BJ (cell line): ENCODE measurements around the gene CRTAC1. TPM values are rescaled to one million over a fixed set of nuclear protein-coding genes. Genes with fewer than 3 reads are reported as not detected.

Experiments
- CTCF ChIA-PET: fragments of 350-600 bp; formaldehyde crosslinking; extraction: SDS; loops from one replicate; lab custom pipeline; 2021; ENCODE audit warnings: antibody characterized with exemption, inconsistent platforms; lab: Yijun Ruan, JAX
- POLR2A ChIA-PET: fragments of 300-600 bp; sonication (Branson Sonifier 250); formaldehyde crosslinking; extraction: SDS; loops from one replicate; lab custom pipeline; 2021; ENCODE audit warnings: antibody characterized with exemption; lab: Charles Lee
- DNase-seq: peaks from one replicate; pipeline ENCODE4 v3.0.0-alpha.2; 2011; ENCODE audit warnings: low read depth
- H3K27me3 ChIP-seq: 2 replicates; pipeline ENCODE4 v1.6.0; 2011; ENCODE audit warnings: low read length; ENCODE audit not compliant: control insufficient read depth, insufficient read depth
- H3K36me3 ChIP-seq: 2 replicates; pipeline ENCODE4 v1.5.1; 2011; ENCODE audit warnings: low read length; ENCODE audit not compliant: control insufficient read depth, insufficient read depth
- H3K4me3 ChIP-seq: 2 replicates; pipeline ENCODE4 v1.5.1; 2011; ENCODE audit warnings: low read depth, mild to moderate bottlenecking, control low read depth, low read length
- polyA plus RNA-seq: library from polyadenylated mRNA; depleted of rRNA; stranded (reverse); fragments of >200 nt; gene quantifications from 2 replicates; pipeline ENCODE4 v1.2.3, GENCODE V29; 2011
- TF ChIP-seq, protein P1 (sequence below): IDR thresholded peaks from 2 replicates; pipeline ENCODE4 v1.5.1; 2011; ENCODE audit warnings: low read depth, mild to moderate bottlenecking, control low read depth, inconsistent platforms, low read length, moderate library complexity; ENCODE audit not compliant: insufficient read depth

CRTAC1 gene
- polyA plus RNA-seq, 1 experiment, result not detected

DNA sequence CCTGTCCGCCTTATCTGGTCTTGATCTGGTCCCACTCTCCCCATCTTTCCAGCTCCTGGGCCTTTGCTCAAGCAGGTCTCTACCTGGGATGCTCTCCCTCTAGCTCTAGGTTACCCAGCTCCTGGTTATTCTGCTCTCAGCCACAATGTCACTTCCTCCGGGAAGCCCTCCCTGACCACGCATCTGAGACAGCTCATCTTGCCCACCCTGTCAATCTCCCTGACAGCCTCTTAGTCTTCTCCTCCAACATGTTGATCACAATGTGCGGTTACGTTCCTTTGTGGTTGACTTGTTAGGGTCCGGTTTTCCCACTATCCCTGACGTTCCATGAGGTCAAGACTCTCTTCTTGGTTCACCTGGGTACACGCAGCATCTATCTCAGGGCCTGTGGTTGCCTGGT, 125.1 kb downstream of the CRTAC1 start:
- peaks cover 9% of the 10 kb centered on the region for H3K27me3 ChIP-seq
- no peaks in the 10 kb centered on the region for H3K36me3 ChIP-seq
- CTCF ChIA-PET, result interaction anchor here (0.7 to 2.6 kb wide), 3 partner anchors 9 to 137 kb away, joined by 3 to 15 read pairs (median 8); no protein-coding TSS in a partner anchor
- TF ChIP-seq, protein P1, sequence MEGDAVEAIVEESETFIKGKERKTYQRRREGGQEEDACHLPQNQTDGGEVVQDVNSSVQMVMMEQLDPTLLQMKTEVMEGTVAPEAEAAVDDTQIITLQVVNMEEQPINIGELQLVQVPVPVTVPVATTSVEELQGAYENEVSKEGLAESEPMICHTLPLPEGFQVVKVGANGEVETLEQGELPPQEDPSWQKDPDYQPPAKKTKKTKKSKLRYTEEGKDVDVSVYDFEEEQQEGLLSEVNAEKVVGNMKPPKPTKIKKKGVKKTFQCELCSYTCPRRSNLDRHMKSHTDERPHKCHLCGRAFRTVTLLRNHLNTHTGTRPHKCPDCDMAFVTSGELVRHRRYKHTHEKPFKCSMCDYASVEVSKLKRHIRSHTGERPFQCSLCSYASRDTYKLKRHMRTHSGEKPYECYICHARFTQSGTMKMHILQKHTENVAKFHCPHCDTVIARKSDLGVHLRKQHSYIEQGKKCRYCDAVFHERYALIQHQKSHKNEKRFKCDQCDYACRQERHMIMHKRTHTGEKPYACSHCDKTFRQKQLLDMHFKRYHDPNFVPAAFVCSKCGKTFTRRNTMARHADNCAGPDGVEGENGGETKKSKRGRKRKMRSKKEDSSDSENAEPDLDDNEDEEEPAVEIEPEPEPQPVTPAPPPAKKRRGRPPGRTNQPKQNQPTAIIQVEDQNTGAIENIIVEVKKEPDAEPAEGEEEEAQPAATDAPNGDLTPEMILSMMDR, result no peak
- DNase-seq, result no peak
- H3K4me3 ChIP-seq, result no peak overlapping the region
- POLR2A ChIA-PET, result no interaction called here

DNA sequence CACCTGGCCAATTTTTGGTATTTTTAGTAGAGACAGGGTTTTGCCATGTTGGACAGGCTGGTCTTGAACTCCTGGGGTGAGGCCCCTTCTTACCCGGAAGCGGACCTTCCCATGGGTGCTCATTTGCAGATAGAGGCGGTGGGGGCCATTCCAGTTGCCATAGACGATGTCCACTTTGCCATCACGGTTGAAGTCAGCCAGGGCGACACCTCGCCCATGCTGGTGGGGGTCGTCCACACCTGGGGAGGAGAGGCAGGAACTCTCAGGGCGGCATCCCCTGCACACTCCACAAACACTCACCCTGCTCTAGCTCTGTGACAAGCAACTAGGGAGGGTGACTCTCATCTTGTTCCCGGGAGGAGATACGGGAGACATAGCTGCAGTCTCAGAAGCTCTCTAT, 125.8 kb downstream of the CRTAC1 start:
- CTCF ChIA-PET, result interaction anchor here (0.7 to 2.6 kb wide), 6 partner anchors 10 to 137 kb away, joined by 3 to 16 read pairs (median 6); no protein-coding TSS in a partner anchor

DNA sequence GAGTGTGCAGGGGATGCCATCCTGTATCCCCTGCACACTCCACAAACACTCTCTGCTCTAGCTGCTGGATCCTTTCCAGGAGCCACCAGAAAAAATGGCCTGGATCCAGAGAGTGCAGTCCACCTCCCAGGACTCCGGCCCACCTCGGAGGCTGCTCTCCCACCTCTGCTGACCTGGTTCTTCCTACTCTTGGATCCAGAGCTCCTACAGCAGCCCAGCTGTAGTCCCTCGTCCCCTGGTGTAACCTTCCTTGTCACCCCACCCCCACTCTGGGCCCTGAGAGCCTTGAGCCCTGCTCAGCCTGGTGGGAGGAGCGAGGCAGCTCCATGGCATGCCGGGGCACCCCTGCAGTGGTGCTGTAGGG, 126.4 kb downstream of the CRTAC1 start:
- H3K27me3 ChIP-seq, result peaks cover 10% of the 10 kb centered on the region
- no peak overlapping the region for H3K4me3 ChIP-seq
- no peak for DNase-seq
- ChIA-PET POLR2A (no interaction called here), CTCF (interaction anchor here (1.0 to 2.4 kb wide), 3 partner anchors 11 to 34 kb away, joined by 4 to 16 read pairs (median 5); no protein-coding TSS in a partner anchor)
- H3K36me3 ChIP-seq, result no peaks in the 10 kb centered on the region
- TF ChIP-seq, protein P1, result no peak

More for the DNA sequence above, 125.8 kb downstream of the CRTAC1 start:
- Histone ChIP-seq H3K36me3 (no peaks in the 10 kb centered on the region), H3K4me3 (no peak overlapping the region), H3K27me3 (peaks cover 6% of the 10 kb centered on the region)
- TF ChIP-seq, protein P1, result no peak
- POLR2A ChIA-PET, result no interaction called here
- DNase-seq, result no peak

DNA sequence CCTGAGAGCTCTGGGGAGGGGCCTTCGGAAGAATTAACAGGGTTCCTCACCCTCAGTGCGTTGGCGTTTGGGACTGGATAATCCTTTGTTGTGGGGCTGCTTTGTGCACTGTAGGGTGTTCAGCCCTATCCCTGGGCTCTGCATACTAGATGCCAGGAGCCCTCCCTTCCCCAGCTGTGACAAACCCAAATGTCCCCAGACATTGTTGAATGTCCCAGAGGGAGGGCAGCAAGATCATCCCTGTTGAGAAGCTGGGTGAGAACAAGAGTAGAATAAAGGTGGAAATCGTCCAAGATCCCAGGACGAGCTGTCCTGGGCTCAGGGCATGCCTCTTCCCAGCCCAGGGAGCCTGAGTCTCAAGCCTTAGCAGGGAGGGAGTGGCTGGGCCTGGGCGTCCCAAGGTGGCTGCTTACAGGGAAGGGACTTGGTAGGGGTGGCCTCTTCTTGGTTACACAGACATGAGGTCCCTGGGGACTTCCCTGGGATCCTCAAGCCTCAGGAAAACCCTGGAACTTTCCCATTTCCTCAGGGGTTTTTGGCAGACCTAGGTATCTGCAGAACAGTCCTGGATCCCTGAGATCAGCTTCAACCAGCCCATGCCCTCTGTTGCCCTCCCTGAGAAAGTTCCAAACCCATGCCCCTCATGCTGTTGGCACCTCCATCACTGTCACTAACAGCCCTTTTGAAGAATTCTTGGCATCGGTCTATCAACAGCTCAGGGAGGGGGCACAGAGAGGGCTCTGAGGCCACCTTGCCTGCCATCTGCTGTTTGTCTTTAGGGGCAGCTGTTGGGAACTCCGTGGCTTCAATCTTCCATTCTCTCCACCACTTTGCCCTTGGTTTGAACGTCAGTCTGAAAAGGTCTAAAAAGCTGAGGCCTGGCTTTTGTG, 127.0 kb downstream of the CRTAC1 start:
- CTCF ChIA-PET, result interaction anchor here (1.0 to 2.4 kb wide), 3 partner anchors 11 to 34 kb away, joined by 4 to 16 read pairs (median 5); no protein-coding TSS in a partner anchor
- POLR2A ChIA-PET, result no interaction called here

DNA sequence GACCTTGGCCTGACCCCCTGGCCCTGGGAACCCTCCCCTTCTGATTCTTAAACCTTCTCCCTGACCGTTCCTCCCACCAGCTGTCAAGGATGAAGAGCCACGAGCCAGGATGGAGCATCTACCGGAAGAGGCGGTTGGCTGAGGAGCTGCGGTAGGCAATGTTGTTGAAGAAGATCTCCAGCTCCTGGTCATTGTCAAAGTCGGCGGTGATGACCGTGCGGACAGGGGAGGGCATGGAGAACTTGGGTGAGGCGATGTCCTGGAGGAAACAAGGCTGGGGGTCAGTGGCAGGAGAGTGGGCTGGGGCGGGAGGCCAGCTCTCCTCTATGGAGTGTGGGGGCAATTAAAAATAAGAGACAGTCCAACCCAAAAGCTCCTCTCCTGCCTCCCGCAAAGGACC, 129.0 kb downstream of the CRTAC1 start:
- no peak for DNase-seq
- no peak overlapping the region for H3K4me3 ChIP-seq
- POLR2A ChIA-PET, result no interaction called here
- no peaks in the 10 kb centered on the region for H3K36me3 ChIP-seq
- TF ChIP-seq, protein P1, result no peak
- CTCF ChIA-PET, result interaction anchor here (1.2 kb wide), 1 partner anchor 13 kb away, joined by 5 read pairs; no protein-coding TSS in a partner anchor
- peaks cover 8% of the 10 kb centered on the region for H3K27me3 ChIP-seq

More for the DNA sequence above, 127.0 kb downstream of the CRTAC1 start:
- Histone ChIP-seq H3K4me3 (no peak overlapping the region), H3K36me3 (no peaks in the 10 kb centered on the region), H3K27me3 (peaks cover 10% of the 10 kb centered on the region)
- TF ChIP-seq, protein P1, result no peak
- DNase-seq, result no peak
